RWPE2 (cell line): ENCODE results near the gene SPG11.

Experiments
- ATAC-seq: fragments of 200-7000 bp; cut with Tn5 transposase; 3 replicates; pipeline ENCODE4 v1.9.1; 2021; ENCODE audit warnings: low read depth
- DNase-seq: peaks from one replicate; pipeline ENCODE4 v3.0.0-alpha.2; 2020; ENCODE audit warnings: low spot score
- H3K27ac ChIP-seq: fragments of 450-650 bp; 2 replicates; pipeline ENCODE4 v1.5.1; 2017; ENCODE audit warnings: mild to moderate bottlenecking; ENCODE audit not compliant: poor library complexity, severe bottlenecking
- H3K27me3 ChIP-seq: fragments of 250-450 bp; sonication (Bioruptor Pico); 2 replicates; pipeline ENCODE4 v1.5.1; 2021; ENCODE audit warnings: mild to moderate bottlenecking, moderate library complexity; ENCODE audit not compliant: insufficient read depth, poor library complexity, severe bottlenecking
- H3K36me3 ChIP-seq: fragments of 250-450 bp; sonication (Bioruptor Pico); 2 replicates; pipeline ENCODE4 v1.5.1; 2020; ENCODE audit warnings: low read depth, mild to moderate bottlenecking, moderate library complexity
- H3K4me1 ChIP-seq: fragments of 250-450 bp; sonication (Bioruptor Pico); 2 replicates; pipeline ENCODE4 v1.5.1; 2021; ENCODE audit warnings: mild to moderate bottlenecking, moderate library complexity; ENCODE audit not compliant: insufficient read depth, poor library complexity, severe bottlenecking
- H3K4me3 ChIP-seq: fragments of 250-450 bp; sonication (Bioruptor Pico); 2 replicates; pipeline ENCODE4 v1.5.1; 2021; ENCODE audit warnings: mild to moderate bottlenecking, moderate library complexity; ENCODE audit not compliant: severe bottlenecking
- H3K9me3 ChIP-seq: fragments of 250-450 bp; sonication (Bioruptor Pico); 2 replicates; pipeline ENCODE4 v1.5.1; 2021; ENCODE audit warnings: mild to moderate bottlenecking, moderate library complexity; ENCODE audit not compliant: severe bottlenecking
- TF ChIP-seq, protein P1 (sequence below): fragments of 450-650 bp; IDR thresholded peaks from one replicate; pipeline ENCODE4 v1.5.1; 2017; ENCODE audit warnings: mild to moderate bottlenecking, moderate library complexity; ENCODE audit not compliant: poor library complexity, severe bottlenecking

SPG11 gene

DNA sequence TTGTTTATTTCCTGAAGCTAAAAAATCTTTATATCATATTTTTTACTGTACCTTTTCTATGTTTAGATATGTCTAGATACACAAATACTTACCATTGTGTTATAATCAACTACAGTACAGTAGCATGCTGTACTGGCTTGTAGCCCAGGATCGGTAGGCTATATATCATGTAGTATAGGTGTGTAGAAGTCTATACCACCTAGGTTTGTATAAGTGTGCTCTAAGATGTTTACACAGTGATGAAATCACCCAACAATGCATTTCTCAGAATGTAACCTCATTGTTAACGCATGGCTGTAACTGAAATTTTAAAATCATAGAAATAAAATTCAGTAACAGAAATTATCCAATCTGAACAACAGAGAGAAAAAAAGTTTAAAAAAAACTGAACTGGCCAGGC, 83.4 kb downstream of the SPG11 start:
- no peak overlapping the region for H3K4me3 ChIP-seq
- peaks cover 67% of the 10 kb centered on the region for H3K36me3 ChIP-seq
- peaks cover 5% of the 10 kb centered on the region for H3K4me1 ChIP-seq
- no peaks in the 10 kb centered on the region for H3K9me3 ChIP-seq
- H3K27ac ChIP-seq = no peak overlapping the region
- ATAC-seq (peak; percentile 59), DNase-seq (no peak)
- H3K27me3 ChIP-seq = no peaks in the 10 kb centered on the region
- TF ChIP-seq, protein P1, sequence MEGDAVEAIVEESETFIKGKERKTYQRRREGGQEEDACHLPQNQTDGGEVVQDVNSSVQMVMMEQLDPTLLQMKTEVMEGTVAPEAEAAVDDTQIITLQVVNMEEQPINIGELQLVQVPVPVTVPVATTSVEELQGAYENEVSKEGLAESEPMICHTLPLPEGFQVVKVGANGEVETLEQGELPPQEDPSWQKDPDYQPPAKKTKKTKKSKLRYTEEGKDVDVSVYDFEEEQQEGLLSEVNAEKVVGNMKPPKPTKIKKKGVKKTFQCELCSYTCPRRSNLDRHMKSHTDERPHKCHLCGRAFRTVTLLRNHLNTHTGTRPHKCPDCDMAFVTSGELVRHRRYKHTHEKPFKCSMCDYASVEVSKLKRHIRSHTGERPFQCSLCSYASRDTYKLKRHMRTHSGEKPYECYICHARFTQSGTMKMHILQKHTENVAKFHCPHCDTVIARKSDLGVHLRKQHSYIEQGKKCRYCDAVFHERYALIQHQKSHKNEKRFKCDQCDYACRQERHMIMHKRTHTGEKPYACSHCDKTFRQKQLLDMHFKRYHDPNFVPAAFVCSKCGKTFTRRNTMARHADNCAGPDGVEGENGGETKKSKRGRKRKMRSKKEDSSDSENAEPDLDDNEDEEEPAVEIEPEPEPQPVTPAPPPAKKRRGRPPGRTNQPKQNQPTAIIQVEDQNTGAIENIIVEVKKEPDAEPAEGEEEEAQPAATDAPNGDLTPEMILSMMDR = no peak

DNA sequence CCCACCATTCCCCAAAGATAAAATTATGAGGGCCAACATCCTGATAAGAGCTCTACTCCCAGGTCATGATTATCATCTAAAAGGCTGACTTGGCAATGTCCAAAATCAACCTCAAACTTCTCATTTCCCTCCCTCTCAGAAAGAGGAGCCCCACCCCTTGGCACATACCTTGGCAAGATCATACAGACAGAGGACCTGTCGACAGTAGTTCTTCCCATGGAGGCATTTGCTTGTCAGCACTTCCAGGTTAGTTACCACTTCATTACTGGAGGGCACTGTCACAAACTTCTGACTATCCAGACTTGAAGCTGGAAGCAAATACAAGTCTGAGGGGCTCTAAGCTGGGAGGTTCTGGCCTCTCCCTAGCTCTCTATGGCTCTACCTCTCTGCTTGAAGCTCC, 88.7 kb downstream of the SPG11 start:
- Histone ChIP-seq H3K4me1 (no peaks in the 10 kb centered on the region), H3K27me3 (no peaks in the 10 kb centered on the region), H3K9me3 (no peaks in the 10 kb centered on the region), H3K36me3 (peaks cover 54% of the 10 kb centered on the region), H3K4me3 (no peak overlapping the region), H3K27ac (no peak overlapping the region)
- TF ChIP-seq, protein P1 = no peak
- DNase-seq (no peak), ATAC-seq (no peak)

DNA sequence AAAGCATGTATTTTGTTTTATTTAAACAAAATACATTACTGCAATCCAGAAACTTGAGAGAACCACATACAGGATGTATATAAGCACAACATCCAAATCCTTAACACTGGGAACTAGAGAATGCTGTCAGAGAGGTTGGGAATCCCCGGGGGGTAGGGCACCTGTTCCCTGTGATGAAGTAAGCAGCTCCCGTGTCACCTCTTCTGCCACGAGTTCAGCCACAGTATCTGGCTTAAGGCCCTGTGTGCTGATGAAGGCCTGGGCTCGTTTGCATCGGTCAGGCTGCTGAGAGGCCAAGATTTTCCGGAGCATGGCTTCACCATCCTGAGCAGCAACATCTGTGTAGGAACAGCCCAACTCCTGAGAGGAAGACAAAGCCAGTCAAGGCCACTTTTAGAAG, 90.1 kb downstream of the SPG11 start:
- DNase-seq (no peak), ATAC-seq (no peak)
- TF ChIP-seq, protein P1 = no peak
- H3K27ac ChIP-seq = no peak overlapping the region
- H3K9me3 ChIP-seq = no peaks in the 10 kb centered on the region
- H3K27me3 ChIP-seq = no peaks in the 10 kb centered on the region
- H3K4me1 ChIP-seq = no peaks in the 10 kb centered on the region
- peaks cover 55% of the 10 kb centered on the region for H3K36me3 ChIP-seq
- no peak overlapping the region for H3K4me3 ChIP-seq

DNA sequence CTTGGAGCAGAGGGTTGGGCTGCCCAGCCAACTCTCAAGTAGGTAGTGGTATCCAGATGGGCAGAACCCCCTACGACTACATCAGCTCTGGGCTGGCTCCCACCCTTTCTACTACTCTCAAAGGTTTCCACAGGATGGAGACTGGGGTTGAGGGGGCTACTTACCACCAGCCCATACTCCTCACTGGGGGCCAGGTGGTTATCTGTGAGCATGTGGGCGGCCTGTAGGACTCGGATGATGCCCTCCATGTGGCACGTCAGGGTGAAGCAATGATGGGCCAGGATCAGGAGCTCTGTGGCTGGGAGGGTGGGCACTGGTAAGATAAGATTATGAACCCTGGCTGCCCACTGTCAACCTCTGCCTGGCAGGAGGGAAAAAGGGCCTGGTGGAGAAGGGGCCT, 93.1 kb downstream of the SPG11 start:
- TF ChIP-seq, protein P1 = no peak
- no peaks in the 10 kb centered on the region for H3K27me3 ChIP-seq
- no peaks in the 10 kb centered on the region for H3K9me3 ChIP-seq
- H3K4me1 ChIP-seq = no peaks in the 10 kb centered on the region
- no peak overlapping the region for H3K4me3 ChIP-seq
- H3K36me3 ChIP-seq = peaks cover 73% of the 10 kb centered on the region
- DNase-seq (no peak), ATAC-seq (peak; percentile 8; the same call in 1 of the 3 replicates)
- H3K27ac ChIP-seq = no peak overlapping the region

DNA sequence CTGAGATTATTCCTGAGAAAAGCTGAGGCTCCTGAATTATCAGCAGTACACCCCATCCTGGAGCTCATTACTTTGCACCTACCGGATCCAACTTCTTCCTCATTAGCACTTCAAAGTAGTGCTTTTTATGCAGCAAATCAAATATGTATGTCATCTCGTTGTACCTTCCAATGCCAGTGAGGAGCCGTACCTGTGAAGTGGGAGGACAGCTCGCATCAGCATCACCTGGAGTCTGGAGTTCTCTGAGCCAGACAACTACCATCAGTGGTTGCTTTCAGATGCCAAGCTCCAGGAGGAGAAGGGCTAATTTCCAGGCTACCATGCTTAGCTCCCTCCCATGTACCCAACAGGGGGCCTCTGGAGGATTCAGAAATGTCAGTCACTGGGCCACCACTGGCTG, 94.1 kb downstream of the SPG11 start:
- ATAC-seq (no peak), DNase-seq (no peak)
- H3K27ac ChIP-seq = no peak overlapping the region
- TF ChIP-seq, protein P1 = no peak
- H3K4me1 ChIP-seq = no peaks in the 10 kb centered on the region
- no peak overlapping the region for H3K4me3 ChIP-seq
- H3K36me3 ChIP-seq = peaks cover 74% of the 10 kb centered on the region
- H3K27me3 ChIP-seq = no peaks in the 10 kb centered on the region
- no peaks in the 10 kb centered on the region for H3K9me3 ChIP-seq
